GM18873 (cell line): Measurements from ENCODE around the gene KCNQ1.
"Not testable (repeated sequence)": the region's sequence is repeated elsewhere in the genome, so short reads cannot be mapped to it uniquely, and the experiment has no call there.

ENCODE experiments used
- ATAC-seq: cut with Tn5 transposase; IDR thresholded peaks from one replicate; pipeline ENCODE4 v1.9.1; 2021; ENCODE audit warnings: mild to moderate bottlenecking, moderate library complexity, moderate number of reproducible peaks; ENCODE audit not compliant: unreplicated experiment, low FRiP score

KCNQ1 gene

GRCh38 chr11:2471048-2471803, 26.4 kb downstream of the KCNQ1 start:
- no peak for ATAC-seq

- no peak for ATAC-seq
Observed at GRCh38 chr11:2471804-2472096, 26.9 kb downstream of the KCNQ1 start.

GRCh38 chr11:2472428-2473186, 27.8 kb downstream of the KCNQ1 start:
- no peak for ATAC-seq

GRCh38 chr11:2473361-2474058, 28.7 kb downstream of the KCNQ1 start:
- ATAC-seq = no peak

GRCh38 chr11:2474059-2474901, 29.5 kb downstream of the KCNQ1 start:
- no peak for ATAC-seq

- ATAC-seq = no peak
Observed at GRCh38 chr11:2475136-2475918, 30.5 kb downstream of the KCNQ1 start.

- ATAC-seq = no peak
Observed at GRCh38 chr11:2477254-2477653, 32.4 kb downstream of the KCNQ1 start.

GRCh38 chr11:2477936-2478335, 33.1 kb downstream of the KCNQ1 start:
- ATAC-seq = no peak

- ATAC-seq = not testable (repeated sequence)
Observed at GRCh38 chr11:2480067-2480873, 35.5 kb downstream of the KCNQ1 start.

- no peak for ATAC-seq
Observed at GRCh38 chr11:2480874-2481220, 36.0 kb downstream of the KCNQ1 start.

- no peak for ATAC-seq
Observed at GRCh38 chr11:2481253-2481652, 36.4 kb downstream of the KCNQ1 start.

GRCh38 chr11:2482204-2482603, 37.4 kb downstream of the KCNQ1 start:
- no peak for ATAC-seq

- no peak for ATAC-seq
Observed at GRCh38 chr11:2482745-2483144, 37.9 kb downstream of the KCNQ1 start.

- no peak for ATAC-seq
Observed at GRCh38 chr11:2483426-2483825, 38.6 kb downstream of the KCNQ1 start.

GRCh38 chr11:2484576-2485125, 39.8 kb downstream of the KCNQ1 start:
- no peak for ATAC-seq

GRCh38 chr11:2488004-2488403, 43.2 kb downstream of the KCNQ1 start:
- ATAC-seq = no peak

- no peak for ATAC-seq
Observed at GRCh38 chr11:2489083-2489482, 44.3 kb downstream of the KCNQ1 start.

- ATAC-seq = not testable (repeated sequence)
Observed at GRCh38 chr11:2497951-2498350, 53.1 kb downstream of the KCNQ1 start.

- ATAC-seq = no peak
Observed at GRCh38 chr11:2498750-2499149, 53.9 kb downstream of the KCNQ1 start.
